GM12874 (cell line): Measurements from ENCODE around the gene SNRPB2.

ENCODE experiments used
- TF ChIP-seq, protein P1 (sequence below): IDR thresholded peaks from 2 replicates; pipeline ENCODE4 v1.5.1; 2011; ENCODE audit warnings: low read depth, mild to moderate bottlenecking, control low read depth, low read length, moderate library complexity; ENCODE audit not compliant: insufficient read depth

SNRPB2 gene

DNA sequence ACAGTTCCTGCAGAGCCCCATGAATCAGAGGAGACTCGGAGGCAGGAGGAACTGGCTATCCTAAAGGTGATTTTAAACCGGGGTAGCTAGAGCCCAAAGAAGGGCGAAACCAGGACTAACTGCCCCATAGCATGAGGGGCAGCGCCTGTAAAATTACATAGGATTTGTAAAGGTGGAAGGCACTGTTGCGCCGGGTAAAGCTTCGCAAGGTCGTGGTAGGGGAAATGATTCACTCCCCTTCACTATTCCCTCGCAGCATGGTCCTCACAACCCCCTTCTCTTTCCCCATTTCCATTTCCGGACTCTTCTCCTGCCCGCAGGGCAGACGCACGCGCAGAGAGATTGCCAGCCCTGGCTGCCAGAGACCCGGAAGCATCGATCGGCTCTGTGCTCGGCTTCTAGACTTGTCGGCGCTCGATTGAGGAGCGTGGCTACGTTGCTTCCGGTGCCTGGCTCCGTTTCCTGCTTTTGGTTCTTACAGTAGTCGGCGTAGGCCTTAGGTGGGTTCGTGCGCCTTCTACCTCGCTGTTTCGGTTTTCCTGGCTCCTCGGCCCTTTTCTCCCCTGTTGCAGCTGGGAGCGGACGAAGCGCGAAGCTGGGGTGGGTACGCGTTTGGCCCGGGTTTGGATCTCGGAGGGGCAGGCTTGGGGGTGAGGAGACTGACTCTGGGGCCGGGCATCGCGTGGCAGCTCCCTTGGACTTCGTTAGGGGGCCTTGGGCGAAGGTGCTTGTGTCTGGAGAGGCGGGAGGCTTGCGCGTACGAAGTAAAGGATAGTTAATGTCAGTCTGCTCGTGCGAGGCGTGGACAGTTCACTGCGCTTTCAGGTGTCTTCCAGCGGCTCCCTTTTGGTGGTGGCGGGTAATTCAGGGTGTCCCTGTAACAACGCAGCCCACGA lies at the start of gene SNRPB2:
TSS of gene SNRPB2 (plus strand) at position 462 of the 896 bp plus-strand sequence. CDS start 1,677 bp downstream, outside the sequence.
- TF ChIP-seq, protein P1, sequence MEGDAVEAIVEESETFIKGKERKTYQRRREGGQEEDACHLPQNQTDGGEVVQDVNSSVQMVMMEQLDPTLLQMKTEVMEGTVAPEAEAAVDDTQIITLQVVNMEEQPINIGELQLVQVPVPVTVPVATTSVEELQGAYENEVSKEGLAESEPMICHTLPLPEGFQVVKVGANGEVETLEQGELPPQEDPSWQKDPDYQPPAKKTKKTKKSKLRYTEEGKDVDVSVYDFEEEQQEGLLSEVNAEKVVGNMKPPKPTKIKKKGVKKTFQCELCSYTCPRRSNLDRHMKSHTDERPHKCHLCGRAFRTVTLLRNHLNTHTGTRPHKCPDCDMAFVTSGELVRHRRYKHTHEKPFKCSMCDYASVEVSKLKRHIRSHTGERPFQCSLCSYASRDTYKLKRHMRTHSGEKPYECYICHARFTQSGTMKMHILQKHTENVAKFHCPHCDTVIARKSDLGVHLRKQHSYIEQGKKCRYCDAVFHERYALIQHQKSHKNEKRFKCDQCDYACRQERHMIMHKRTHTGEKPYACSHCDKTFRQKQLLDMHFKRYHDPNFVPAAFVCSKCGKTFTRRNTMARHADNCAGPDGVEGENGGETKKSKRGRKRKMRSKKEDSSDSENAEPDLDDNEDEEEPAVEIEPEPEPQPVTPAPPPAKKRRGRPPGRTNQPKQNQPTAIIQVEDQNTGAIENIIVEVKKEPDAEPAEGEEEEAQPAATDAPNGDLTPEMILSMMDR = no peak

DNA sequence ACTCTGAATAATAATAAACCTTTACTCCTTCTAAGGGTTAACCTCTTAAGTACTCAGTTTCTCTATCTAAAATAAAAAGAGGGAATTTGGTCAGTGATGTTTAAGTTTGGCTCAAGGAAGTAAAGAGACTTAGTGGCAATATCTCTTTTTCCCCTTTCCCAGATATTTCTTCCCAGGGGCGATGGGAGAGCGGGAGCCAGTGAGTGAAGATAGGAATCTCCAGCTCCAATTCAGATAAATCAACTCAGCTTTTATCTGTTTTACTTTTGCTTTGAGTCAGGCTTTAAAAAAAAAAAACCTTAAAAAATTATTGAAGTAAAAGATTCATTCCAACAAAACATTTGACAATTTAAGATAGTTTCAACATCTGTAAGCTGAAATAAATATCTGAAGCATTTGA lies 45.4 kb upstream of the SNRPB2 start:
- TF ChIP-seq, protein P1 = no peak

DNA sequence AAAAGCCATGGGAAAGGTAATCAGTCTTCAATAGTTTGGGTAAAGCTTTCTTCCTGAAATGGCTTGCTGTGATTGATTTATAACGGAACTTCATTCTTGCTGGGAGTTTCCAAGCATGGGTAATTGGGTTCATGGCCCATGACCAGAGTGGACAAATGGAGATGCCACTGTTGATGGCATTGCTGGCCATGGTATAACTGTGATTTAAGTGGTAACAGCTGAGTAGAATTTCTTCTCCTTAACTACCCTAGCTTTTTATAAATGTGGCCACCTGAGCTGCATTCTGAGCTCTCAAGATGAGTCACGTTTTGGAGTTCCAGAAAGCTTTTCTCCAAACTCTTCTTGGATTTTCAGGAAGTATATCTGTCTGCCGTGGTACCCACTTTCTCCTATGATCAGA lies 39.9 kb upstream of the SNRPB2 start:
- TF ChIP-seq, protein P1 = no peak

DNA sequence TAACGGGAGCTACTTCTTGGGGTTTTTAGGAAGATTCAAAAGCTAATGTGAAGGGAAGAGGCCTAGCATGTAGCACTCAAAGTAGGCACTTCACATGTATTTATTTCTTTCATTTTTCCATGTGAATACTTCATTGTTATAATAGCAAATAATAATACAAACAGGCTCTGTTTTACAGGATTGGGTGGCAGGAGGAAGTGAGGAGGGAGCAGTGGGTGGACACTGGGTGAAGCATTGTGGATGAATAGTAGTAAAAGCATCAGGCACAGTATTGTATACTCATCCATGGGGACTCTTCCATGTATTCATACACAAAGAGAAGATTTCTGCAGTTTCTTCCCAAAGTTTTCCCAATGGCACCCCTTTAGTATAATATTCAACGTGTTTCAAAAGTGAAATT lies 38.4 kb upstream of the SNRPB2 start:
- TF ChIP-seq, protein P1 = no peak

DNA sequence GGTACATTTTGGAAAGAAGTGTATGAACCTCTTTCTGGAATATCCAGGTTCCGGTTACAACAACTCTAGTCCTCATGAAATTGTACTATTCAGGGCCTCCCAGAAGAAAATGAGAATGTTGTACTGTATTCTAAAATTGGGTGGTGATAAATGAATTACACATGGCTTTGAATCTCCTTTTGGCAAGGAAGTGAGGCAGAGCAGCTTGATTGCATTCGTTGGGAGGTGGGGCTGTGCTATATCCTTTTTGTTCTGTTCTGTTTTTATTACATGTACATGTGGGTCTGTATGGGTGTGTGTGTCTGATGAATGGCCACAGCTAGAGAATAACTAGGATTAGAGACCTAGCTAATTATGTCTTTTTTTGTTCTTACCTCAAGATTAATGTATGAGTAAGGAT lies 37.8 kb upstream of the SNRPB2 start:
- TF ChIP-seq, protein P1 = no peak

DNA sequence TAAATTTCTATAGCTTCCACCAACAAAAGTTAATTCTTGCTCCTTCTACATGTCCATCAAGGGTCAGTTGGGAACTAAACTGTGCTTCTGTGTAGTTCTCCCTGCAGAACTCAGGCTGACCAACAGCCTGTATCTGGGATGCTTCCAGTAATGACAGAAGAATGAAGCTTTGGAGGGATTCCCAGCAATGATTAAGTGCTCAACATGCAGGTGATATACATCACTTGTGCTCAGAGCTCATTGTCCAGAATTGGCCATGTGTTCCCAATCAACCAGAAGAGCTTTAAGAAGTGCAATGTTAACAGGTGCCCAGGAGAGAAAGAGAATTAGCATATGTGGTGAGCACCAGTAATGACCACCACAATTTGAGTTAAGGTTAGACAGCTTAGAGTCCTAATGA lies 37.4 kb upstream of the SNRPB2 start:
- TF ChIP-seq, protein P1 = no peak

DNA sequence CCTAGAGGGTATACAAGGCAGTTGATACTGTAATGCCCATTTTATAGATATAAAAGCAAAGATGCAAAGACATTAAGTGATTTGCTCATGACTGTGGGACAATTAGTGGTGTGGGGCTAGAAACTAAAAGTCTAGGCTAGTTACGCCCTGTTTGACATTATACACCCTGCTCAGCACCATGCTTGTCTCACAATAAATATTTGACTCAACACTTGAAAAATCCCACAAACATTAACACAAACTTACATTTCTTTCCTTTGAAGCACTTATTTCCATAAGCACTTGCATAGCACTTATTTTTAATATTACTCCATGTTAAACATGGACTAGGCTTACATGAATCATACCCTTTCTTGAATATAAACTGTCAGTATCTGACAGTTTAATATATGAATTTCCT lies 36.5 kb upstream of the SNRPB2 start:
- TF ChIP-seq, protein P1 = no peak
